Keratinocyte (primary cell): Measurements from ENCODE around the gene HS3ST2. TPM values are rescaled to one million over a fixed set of nuclear protein-coding genes. Genes with fewer than 3 reads are reported as not detected.

Experiments
- DNase-seq: peaks from one replicate; pipeline ENCODE4 v3.0.0-alpha.2; 2011; ENCODE audit warnings: low read depth, missing footprints, low spot score
- FAIRE-seq: peaks from 2 replicates; lab custom pipeline; 2011; peaks lifted over from hg19 to GRCh38; lab: Jason Lieb, UNC
- H2AFZ ChIP-seq: 2 replicates; pipeline ENCODE4 v1.6.0; 2012; ENCODE audit warnings: low read length, control low read depth, inconsistent platforms; ENCODE audit not compliant: control insufficient read depth
- H3K27ac ChIP-seq: 2 replicates; pipeline ENCODE4 v1.5.1; 2011; ENCODE audit warnings: low read length; ENCODE audit not compliant: control insufficient read depth, insufficient read depth
- H3K27me3 ChIP-seq: 3 replicates; pipeline ENCODE4 v1.6.0; 2011; ENCODE audit warnings: low read length; ENCODE audit not compliant: control insufficient read depth, insufficient read depth; ENCODE audit errors: extremely low read depth
- H3K36me3 ChIP-seq, 2 experiments: 2 replicates in 1 of 2; 3 replicates in 1 of 2; pipeline ENCODE4 v1.5.1; 2011; ENCODE audit warnings: low read length in 2 of 2, mild to moderate bottlenecking in 1 of 2; ENCODE audit not compliant: control insufficient read depth in 2 of 2, insufficient read depth in 2 of 2; ENCODE audit errors: extremely low read depth in 1 of 2
- H3K4me1 ChIP-seq: 3 replicates; pipeline ENCODE4 v1.5.1; 2011; ENCODE audit warnings: low read length; ENCODE audit not compliant: control insufficient read depth, insufficient read depth; ENCODE audit errors: extremely low read depth
- H3K4me2 ChIP-seq: 3 replicates; pipeline ENCODE4 v1.6.0; 2011; ENCODE audit warnings: low read depth, low read length; ENCODE audit not compliant: control insufficient read depth, insufficient read depth; ENCODE audit errors: extremely low read depth
- H3K4me3 ChIP-seq, 3 experiments: fragments of 200-600 bp in 1 of 3; sonication (generic) in 1 of 3; 2 replicates in 2 of 3; 3 replicates in 1 of 3; pipeline ENCODE4 v1.5.1; 2011 to 2016; ENCODE audit warnings: low read length in 3 of 3, mild to moderate bottlenecking in 3 of 3, control low read depth in 2 of 3, inconsistent platforms in 1 of 3, low read depth in 1 of 3, mixed read lengths in 1 of 3, mixed run types in 1 of 3, moderate library complexity in 1 of 3; ENCODE audit not compliant: control insufficient read depth in 2 of 3, insufficient read depth in 2 of 3; ENCODE audit errors: extremely low read depth in 1 of 3
- H3K79me2 ChIP-seq: 2 replicates; pipeline ENCODE4 v1.6.0; 2012; ENCODE audit warnings: low read length; ENCODE audit not compliant: control insufficient read depth, insufficient read depth
- H3K9ac ChIP-seq: 3 replicates; pipeline ENCODE4 v1.6.0; 2011; ENCODE audit warnings: low read length; ENCODE audit not compliant: control insufficient read depth, insufficient read depth; ENCODE audit errors: extremely low read depth
- H3K9me1 ChIP-seq: 3 replicates; pipeline ENCODE4 v1.6.0; 2011; ENCODE audit warnings: low read length; ENCODE audit not compliant: control insufficient read depth, insufficient read depth; ENCODE audit errors: extremely low read depth
- H3K9me3 ChIP-seq: 2 replicates; pipeline ENCODE4 v1.5.1; 2012; ENCODE audit warnings: low read depth, low read length; ENCODE audit not compliant: control insufficient read depth
- H4K20me1 ChIP-seq: 3 replicates; pipeline ENCODE4 v1.6.0; 2011; ENCODE audit warnings: low read length; ENCODE audit not compliant: control insufficient read depth, insufficient read depth; ENCODE audit errors: extremely low read depth
- EZH2 ChIP-seq: IDR thresholded peaks from one replicate; pipeline ENCODE4 v1.6.1; 2012; ENCODE audit warnings: inconsistent platforms, mild to moderate bottlenecking, low read length, moderate library complexity
- dilution Hi-C: fragments of 300-500 bp; cut with MboI; formaldehyde crosslinking; loops from one replicate; pipeline ENCODE4 v1.7.0; 2020; ENCODE audit warnings: low sequenced_read_pairs; ENCODE audit not compliant: extremely low pct_ligation_motif_present
- polyA plus RNA-seq, 5 experiments: library from polyadenylated mRNA; depleted of rRNA in 3 of 5; stranded (reverse) in 3 of 5; stranded (forward) in 1 of 5; unstranded in 1 of 5; fragments of >200 nt; gene quantifications; 1 replicate in 1 of 5; 2 replicates in 3 of 5; 3 replicates in 1 of 5; pipeline versions ENCODE4 v1.2.1 to v1.2.3, GENCODE V29; 2011 to 2012; ENCODE audit warnings: missing spikeins in 2 of 5, low read depth in 1 of 5, low replicate concordance in 1 of 5
- TF ChIP-seq, protein P1 (sequence below), 3 experiments: IDR thresholded peaks in 1 of 3; conservative IDR thresholded peaks in 1 of 3; optimal IDR thresholded peaks in 1 of 3; 2 replicates in 2 of 3; 3 replicates in 1 of 3; pipeline versions ENCODE3 to v1.5.1; 2011; ENCODE audit warnings: low read length in 3 of 3, mild to moderate bottlenecking in 3 of 3, moderate library complexity in 2 of 3, control low read depth in 1 of 3, inconsistent platforms in 1 of 3; ENCODE audit not compliant: insufficient read depth in 2 of 3; ENCODE audit errors: extremely low read depth in 1 of 3

HS3ST2 gene
- polyA plus RNA-seq, 1 donor (not counting 4 experiments of a cell fraction or from before 2014, with no cell fraction given): 6.3 TPM

DNA sequence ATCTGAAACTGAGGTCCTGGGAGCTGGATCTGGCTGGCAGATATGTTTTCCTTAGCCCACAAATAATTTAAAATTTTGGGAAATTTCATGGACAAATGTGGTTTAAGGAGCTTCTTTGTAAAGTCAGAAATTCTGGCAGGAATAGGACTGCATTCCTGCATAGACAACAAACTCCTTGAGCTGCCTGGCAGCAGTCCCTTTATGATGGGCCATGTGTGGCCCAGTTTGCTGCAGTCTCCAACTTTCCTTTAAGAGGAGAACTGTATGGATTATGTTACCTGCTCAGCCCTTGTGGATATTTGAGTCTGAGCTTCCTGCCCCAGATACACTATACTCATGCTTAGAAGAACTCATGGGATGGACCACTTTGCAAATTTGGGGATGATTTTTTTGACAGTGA lies 48.5 kb upstream of the HS3ST2 start:
- Histone ChIP-seq H3K36me3 (no peaks in the 10 kb centered on the region), H3K9ac (no peak overlapping the region), H3K9me1 (no peaks in the 10 kb centered on the region), H3K27me3 (no peaks in the 10 kb centered on the region), H3K9me3 (no peaks in the 10 kb centered on the region), H4K20me1 (no peaks in the 10 kb centered on the region), H3K4me1 (peaks cover 7% of the 10 kb centered on the region), H3K79me2 (no peaks in the 10 kb centered on the region), H2AFZ (no peak overlapping the region), H3K27ac (no peak overlapping the region), H3K4me2 (no peak overlapping the region), H3K4me3 (no peak overlapping the region)
- DNase-seq: no peak
- no peak for TF ChIP-seq EZH2
- TF ChIP-seq, protein P1, sequence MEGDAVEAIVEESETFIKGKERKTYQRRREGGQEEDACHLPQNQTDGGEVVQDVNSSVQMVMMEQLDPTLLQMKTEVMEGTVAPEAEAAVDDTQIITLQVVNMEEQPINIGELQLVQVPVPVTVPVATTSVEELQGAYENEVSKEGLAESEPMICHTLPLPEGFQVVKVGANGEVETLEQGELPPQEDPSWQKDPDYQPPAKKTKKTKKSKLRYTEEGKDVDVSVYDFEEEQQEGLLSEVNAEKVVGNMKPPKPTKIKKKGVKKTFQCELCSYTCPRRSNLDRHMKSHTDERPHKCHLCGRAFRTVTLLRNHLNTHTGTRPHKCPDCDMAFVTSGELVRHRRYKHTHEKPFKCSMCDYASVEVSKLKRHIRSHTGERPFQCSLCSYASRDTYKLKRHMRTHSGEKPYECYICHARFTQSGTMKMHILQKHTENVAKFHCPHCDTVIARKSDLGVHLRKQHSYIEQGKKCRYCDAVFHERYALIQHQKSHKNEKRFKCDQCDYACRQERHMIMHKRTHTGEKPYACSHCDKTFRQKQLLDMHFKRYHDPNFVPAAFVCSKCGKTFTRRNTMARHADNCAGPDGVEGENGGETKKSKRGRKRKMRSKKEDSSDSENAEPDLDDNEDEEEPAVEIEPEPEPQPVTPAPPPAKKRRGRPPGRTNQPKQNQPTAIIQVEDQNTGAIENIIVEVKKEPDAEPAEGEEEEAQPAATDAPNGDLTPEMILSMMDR (optimal IDR thresholded peaks at IDR 0.05 in 1 of 3, IDR thresholded peaks at IDR 0.05 in 1 of 3, conservative IDR thresholded peaks at IDR 0.05 in 1 of 3; ENCODE audit: extremely low read depth in 1 of 3, insufficient read depth in 2 of 3, low read length in 3 of 3): no peak
- FAIRE-seq: no peak
- dilution Hi-C loops: no loop called here

DNA sequence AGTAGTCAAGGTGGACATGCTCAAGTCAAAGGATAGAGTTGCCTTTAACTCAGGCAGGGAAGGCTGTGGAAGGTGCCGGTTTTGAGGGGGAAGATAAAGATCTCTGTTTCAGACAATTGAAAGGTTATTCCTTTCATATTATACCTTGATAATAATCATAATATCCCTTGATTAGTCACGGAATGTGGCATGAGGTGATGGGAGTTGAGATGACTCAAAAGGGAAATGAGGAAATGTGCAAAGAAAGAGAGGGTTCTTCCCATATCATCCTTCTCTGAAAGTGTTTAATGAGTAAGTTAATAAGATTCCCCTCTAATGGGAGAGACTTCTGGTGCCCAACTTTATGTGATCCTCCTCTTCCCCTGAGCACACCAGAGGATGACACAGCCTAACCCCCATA lies 43.1 kb upstream of the HS3ST2 start:
- H3K27me3 ChIP-seq: no peaks in the 10 kb centered on the region
- H3K36me3 ChIP-seq: no peaks in the 10 kb centered on the region
- H2AFZ ChIP-seq: no peak overlapping the region
- H3K79me2 ChIP-seq: no peaks in the 10 kb centered on the region
- TF ChIP-seq, protein P1 (optimal IDR thresholded peaks at IDR 0.05 in 1 of 3, IDR thresholded peaks at IDR 0.05 in 1 of 3, conservative IDR thresholded peaks at IDR 0.05 in 1 of 3; ENCODE audit: extremely low read depth in 1 of 3, insufficient read depth in 2 of 3, low read length in 3 of 3): no peak
- TF ChIP-seq EZH2: no peak
- no peak overlapping the region for H3K4me2 ChIP-seq
- peak; percentile 13 for FAIRE-seq
- no peak for DNase-seq
- H4K20me1 ChIP-seq: no peaks in the 10 kb centered on the region
- H3K27ac ChIP-seq: no peak overlapping the region
- peaks cover 10% of the 10 kb centered on the region for H3K4me1 ChIP-seq
- H3K9me1 ChIP-seq: no peaks in the 10 kb centered on the region
- H3K9me3 ChIP-seq: no peaks in the 10 kb centered on the region
- no peak overlapping the region for H3K9ac ChIP-seq
- H3K4me3 ChIP-seq: no peak overlapping the region
- dilution Hi-C loops: no loop called here
